HEK293 (cell line): ENCODE measurements around the gene TSPYL4.

ENCODE experiments used
- CTCF ChIP-seq: fragments of 450-650 bp; formaldehyde crosslinking; IDR thresholded peaks from 2 replicates; pipeline ENCODE4 v1.5.1; 2016; ENCODE audit warnings: missing biosample characterization, missing genetic modification characterization
- ZBTB7A ChIP-seq: fragments of 450-650 bp; formaldehyde crosslinking; IDR thresholded peaks from 2 replicates; pipeline ENCODE4 v1.5.1; 2016; ENCODE audit warnings: low read depth, missing biosample characterization, missing genetic modification characterization
- ZNF623 ChIP-seq: fragments of 450-650 bp; formaldehyde crosslinking; IDR thresholded peaks from 2 replicates; pipeline ENCODE4 v1.5.1; 2016; ENCODE audit warnings: missing biosample characterization, missing genetic modification characterization

- no peak for TF ChIP-seq CTCF (tag by site-specific recombination)
- TF ChIP-seq ZNF623 (tag by site-specific recombination): no peak
- TF ChIP-seq ZBTB7A (tag by site-specific recombination): no peak
These were observed 36.0 kb upstream of the TSPYL4 start for GRCh38 chr6:116289876-116290275.
